Measurements from ENCODE around the gene DIPK1B. TPM values are rescaled to one million over a fixed set of nuclear protein-coding genes. Genes with fewer than 3 reads are reported as not detected.

Gene DIPK1B
- 10 to 100 TPM in 1 of 2 donors, 1 to 10 TPM in 1; 7.3 to 13.6 TPM for total RNA-seq
- polyA plus RNA-seq = 1 to 10 TPM; 1.1 to 4.8 TPM
- long read RNA-seq, donor 1, partial matches to known transcripts = 2 of 16 reads
- long read RNA-seq, donor 1, other reads (novel, unspliced or antisense) = 10 of 16 reads
- long read RNA-seq, donor 2, transcript FAM69B-202 (5 exons, 1,668 nt) = major isoform, 29 of 40 reads
- long read RNA-seq, donor 2, partial matches to known transcripts = 1 of 40 reads
- long read RNA-seq, donor 2, other reads (novel, unspliced or antisense) = 9 of 40 reads

DNA sequence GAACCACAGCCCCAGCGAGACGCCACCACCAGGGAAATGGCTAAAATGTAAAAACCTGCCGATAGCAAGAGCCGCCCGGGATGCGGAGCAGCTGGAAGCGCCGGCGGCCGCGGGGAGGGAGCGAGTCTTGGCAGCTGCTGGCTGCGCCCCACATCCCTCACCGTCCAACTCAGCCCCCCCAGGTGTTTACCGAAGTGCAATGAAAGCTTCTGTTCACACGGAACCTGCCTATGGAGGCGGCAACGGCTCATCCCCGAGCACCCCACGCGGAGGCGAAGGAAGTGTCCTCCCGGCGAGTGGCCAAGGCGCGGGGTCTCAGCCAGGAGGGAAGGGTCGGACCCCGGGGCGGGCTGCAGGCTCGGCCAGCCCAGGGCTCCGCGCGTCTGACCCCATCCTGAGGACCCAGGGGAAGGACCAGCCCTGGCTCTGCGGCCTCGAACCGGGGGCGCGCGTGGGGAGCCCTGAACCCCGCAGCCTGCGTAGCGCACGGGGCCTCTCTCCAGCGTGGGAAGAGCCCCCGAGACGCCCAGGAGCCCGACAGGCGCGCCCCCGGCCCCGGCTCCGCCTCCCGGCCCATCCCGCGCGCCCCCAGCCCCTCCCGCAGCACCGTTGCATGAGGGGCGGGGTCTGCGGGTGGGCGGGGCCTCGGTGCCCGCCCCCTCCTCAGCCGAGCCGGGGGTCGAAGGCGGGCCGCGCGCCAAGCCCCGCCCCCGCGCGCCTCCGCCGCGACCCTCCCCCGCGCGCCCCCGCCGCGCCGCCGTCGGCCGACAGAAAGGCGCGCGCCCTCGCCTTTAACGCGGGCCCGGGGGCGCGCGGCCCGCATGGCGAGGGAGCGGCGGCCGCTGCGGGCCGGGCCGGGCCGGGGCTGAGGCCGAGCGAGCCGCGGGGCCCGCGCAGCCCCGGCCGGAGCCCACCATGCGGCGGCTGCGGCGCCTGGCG lies at the start of gene DIPK1B:
Gene DIPK1B, plus strand, starts transcription at position 822 of the 939 bp plus-strand sequence. Its CDS starts 94 bp downstream, at position 916.
- WGBS, 2 donors = 2% methylated on average over 69 to 119 of the region's 119 CpGs
- Histone ChIP-seq H3K27ac (ENCODE audit: low read depth in 1 of 2, low read length in 2 of 2) (no peak within 1 kb of the TSS), H3K4me3 (ENCODE audit: low read length in 2 of 2) (no peak within 1 kb of the TSS), H3K27me3 (ENCODE audit: control insufficient read depth in 1 of 2, insufficient read depth in 2 of 2, low read length in 1 of 2) (no peaks in the 10 kb centered on the region), H3K4me1 (ENCODE audit: control insufficient read depth in 1 of 2, insufficient read depth in 2 of 2, low read length in 2 of 2) (no peaks in the 10 kb centered on the region), H3K9me3 (ENCODE audit: control insufficient read depth, low read length) (no peaks in the 10 kb centered on the region), H3K36me3 (ENCODE audit: control insufficient read depth in 1 of 2, insufficient read depth in 2 of 2, low read length in 1 of 2) (no peaks in the 10 kb centered on the region)
- DNase-seq = no peak
- intact Hi-C loops (cut with DNase I) = no loop called here
- peak; percentile 3 for ATAC-seq (ENCODE audit: low FRiP score)

GRCh38 chr9:136662656-136663581 lies 49.5 kb upstream of the DIPK1B start, which contains the start of gene EGFL7:
TSS of gene EGFL7 (plus strand) at chr9:136662916. CDS start at chr9:136668283, 5,367 bp downstream.
- H3K27ac ChIP-seq (ENCODE audit: low read depth in 1 of 2, low read length in 2 of 2) = no peak within 1 kb of the TSS
- H3K4me1 ChIP-seq (ENCODE audit: control insufficient read depth in 1 of 2, insufficient read depth in 2 of 2, low read length in 2 of 2) = no peaks in the 10 kb centered on the region
- no peaks in the 10 kb centered on the region for H3K9me3 ChIP-seq (ENCODE audit: control insufficient read depth, low read length)
- peak; percentile 51 for ATAC-seq (ENCODE audit: low FRiP score)
- H3K4me3 ChIP-seq (ENCODE audit: low read length in 2 of 2) = no peak within 1 kb of the TSS
- intact Hi-C loops (cut with DNase I) = no loop called here
- no peak for DNase-seq
- no peaks in the 10 kb centered on the region for H3K36me3 ChIP-seq (ENCODE audit: control insufficient read depth in 1 of 2, insufficient read depth in 2 of 2, low read length in 1 of 2)
- no peaks in the 10 kb centered on the region for H3K27me3 ChIP-seq (ENCODE audit: control insufficient read depth in 1 of 2, insufficient read depth in 2 of 2, low read length in 1 of 2)
- 87 to 89% methylated on average over 35 to 38 of the region's 38 CpGs for WGBS, 2 donors

DNA sequence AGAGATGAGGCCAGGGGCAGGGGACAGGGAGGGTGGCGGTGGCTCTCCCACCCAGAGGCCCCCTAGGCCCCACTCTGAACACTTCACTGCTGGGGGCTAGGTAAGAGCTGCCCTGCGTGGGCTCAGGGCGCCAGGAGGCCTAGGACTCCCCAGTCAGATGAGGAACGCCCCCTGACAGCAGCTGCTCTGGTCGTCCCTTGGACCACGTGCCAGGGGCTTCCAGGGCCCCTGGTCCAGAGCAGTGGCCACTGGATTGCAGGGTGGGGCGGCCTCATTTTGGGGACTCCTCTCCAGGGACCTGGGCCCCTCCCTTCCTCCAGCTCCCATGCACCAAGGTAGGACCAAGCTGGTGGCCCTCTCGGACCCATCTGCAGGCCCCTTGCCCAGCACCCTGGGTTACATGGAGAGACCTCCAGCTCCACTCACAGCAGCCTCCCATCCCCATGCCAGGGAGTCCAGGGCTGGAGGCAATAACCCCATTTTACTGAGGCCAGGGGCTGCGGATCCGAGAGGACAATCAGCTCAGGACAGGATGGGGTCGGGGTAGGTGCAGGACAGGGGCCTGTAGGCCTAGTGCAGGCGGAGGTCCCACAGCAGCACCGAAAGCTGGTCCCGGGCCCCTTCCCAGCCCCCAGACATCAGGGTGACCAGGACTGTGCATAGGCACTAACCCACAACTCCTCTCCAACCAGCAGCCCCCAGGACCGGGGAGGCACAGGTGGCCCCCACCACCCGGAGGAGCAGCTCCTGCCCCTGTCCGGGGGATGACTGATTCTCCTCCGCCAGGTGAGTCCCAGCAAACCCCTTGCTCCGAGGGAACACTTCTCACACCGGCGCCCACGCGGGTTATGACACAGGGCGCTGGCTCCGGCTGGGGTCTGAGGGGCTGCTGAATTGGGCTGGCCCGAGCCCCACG lies 48.1 kb upstream of the DIPK1B start:
- intact Hi-C loops (cut with DNase I) = no loop called here
- Histone ChIP-seq H3K27me3 (ENCODE audit: control insufficient read depth in 1 of 2, insufficient read depth in 2 of 2, low read length in 1 of 2) (no peaks in the 10 kb centered on the region), H3K4me1 (ENCODE audit: control insufficient read depth in 1 of 2, insufficient read depth in 2 of 2, low read length in 2 of 2) (no peaks in the 10 kb centered on the region), H3K4me3 (ENCODE audit: low read length in 2 of 2) (no peak overlapping the region), H3K9me3 (ENCODE audit: control insufficient read depth, low read length) (no peaks in the 10 kb centered on the region), H3K36me3 (ENCODE audit: control insufficient read depth in 1 of 2, insufficient read depth in 2 of 2, low read length in 1 of 2) (no peaks in the 10 kb centered on the region), H3K27ac (ENCODE audit: low read depth in 1 of 2, low read length in 2 of 2) (no peak overlapping the region)
- DNase-seq (no peak), ATAC-seq (ENCODE audit: low FRiP score) (no peak)
- 94 to 96% methylated on average over 27 of the region's 27 CpGs for WGBS, 2 donors

DNA sequence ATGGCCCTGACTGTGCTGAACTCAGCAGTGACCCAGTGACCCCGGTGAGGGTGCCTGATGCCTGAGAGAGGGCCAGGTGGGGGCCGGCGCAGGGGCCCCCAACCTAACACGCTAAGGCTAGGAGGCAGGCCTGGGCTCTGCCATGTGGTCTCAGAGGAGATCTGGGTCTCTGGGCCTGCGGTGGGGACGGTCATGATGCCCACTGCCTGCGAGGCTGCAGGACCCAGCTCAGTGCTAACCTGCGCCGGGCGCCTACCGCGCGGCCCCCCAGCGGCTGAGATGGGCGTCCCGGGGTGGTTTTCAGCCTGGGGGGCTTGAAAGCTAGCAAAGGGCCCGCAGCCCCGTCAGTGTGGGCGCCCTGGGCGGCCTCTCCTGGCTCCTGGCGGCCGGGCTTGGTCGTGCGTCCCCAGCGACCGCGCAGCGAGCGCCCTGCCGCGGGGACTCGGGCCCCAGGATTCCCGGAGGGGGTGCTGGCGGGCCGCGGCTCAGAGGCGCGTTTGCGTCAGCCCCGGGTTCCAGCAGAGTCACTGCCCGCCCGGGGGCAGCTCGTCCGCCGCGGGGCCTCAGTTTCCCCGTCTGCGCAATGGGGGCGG lies 47.2 kb upstream of the DIPK1B start:
- peak overlapping the region in 1 of 2 donors; percentile 24 for H3K4me3 ChIP-seq (ENCODE audit: low read length in 2 of 2)
- intact Hi-C loops (cut with DNase I) = no loop called here
- 11 to 14% methylated on average over 46 to 49 of the region's 49 CpGs for WGBS, 2 donors
- no peaks in the 10 kb centered on the region for H3K27me3 ChIP-seq (ENCODE audit: control insufficient read depth in 1 of 2, insufficient read depth in 2 of 2, low read length in 1 of 2)
- H3K4me1 ChIP-seq (ENCODE audit: control insufficient read depth in 1 of 2, insufficient read depth in 2 of 2, low read length in 2 of 2) = no peaks in the 10 kb centered on the region
- H3K9me3 ChIP-seq (ENCODE audit: control insufficient read depth, low read length) = no peaks in the 10 kb centered on the region
- no peak overlapping the region for H3K27ac ChIP-seq (ENCODE audit: low read depth in 1 of 2, low read length in 2 of 2)
- ATAC-seq (ENCODE audit: low FRiP score) (no peak), DNase-seq (no peak)
- no peaks in the 10 kb centered on the region for H3K36me3 ChIP-seq (ENCODE audit: control insufficient read depth in 1 of 2, insufficient read depth in 2 of 2, low read length in 1 of 2)

- 0 to 1% methylated on average over 6 to 109 of the region's 109 CpGs for WGBS, 2 donors
- intact Hi-C loops (cut with DNase I) = no loop called here
- Histone ChIP-seq H3K4me1 (ENCODE audit: control insufficient read depth in 1 of 2, insufficient read depth in 2 of 2, low read length in 2 of 2) (no peaks in the 10 kb centered on the region), H3K36me3 (ENCODE audit: control insufficient read depth in 1 of 2, insufficient read depth in 2 of 2, low read length in 1 of 2) (no peaks in the 10 kb centered on the region), H3K27me3 (ENCODE audit: control insufficient read depth in 1 of 2, insufficient read depth in 2 of 2, low read length in 1 of 2) (no peaks in the 10 kb centered on the region), H3K27ac (ENCODE audit: low read depth in 1 of 2, low read length in 2 of 2) (no peak overlapping the region), H3K4me3 (ENCODE audit: low read length in 2 of 2) (peak overlapping the region; percentile 12 to 24), H3K9me3 (ENCODE audit: control insufficient read depth, low read length) (no peaks in the 10 kb centered on the region)
- no peak for DNase-seq
- no peak for ATAC-seq (ENCODE audit: low FRiP score)
Measured at GRCh38 chr9:136665704-136666371, 46.5 kb upstream of the DIPK1B start.

GRCh38 chr9:136666372-136667213 lies 45.8 kb upstream of the DIPK1B start:
- ATAC-seq (ENCODE audit: low FRiP score) = no peak
- Histone ChIP-seq H3K27ac (ENCODE audit: low read depth in 1 of 2, low read length in 2 of 2) (no peak overlapping the region), H3K36me3 (ENCODE audit: control insufficient read depth in 1 of 2, insufficient read depth in 2 of 2, low read length in 1 of 2) (no peaks in the 10 kb centered on the region), H3K4me3 (ENCODE audit: low read length in 2 of 2) (no peak overlapping the region), H3K27me3 (ENCODE audit: control insufficient read depth in 1 of 2, insufficient read depth in 2 of 2, low read length in 1 of 2) (no peaks in the 10 kb centered on the region), H3K9me3 (ENCODE audit: control insufficient read depth, low read length) (no peaks in the 10 kb centered on the region), H3K4me1 (ENCODE audit: control insufficient read depth in 1 of 2, insufficient read depth in 2 of 2, low read length in 2 of 2) (no peaks in the 10 kb centered on the region)
- WGBS, 2 donors = 23 to 24% methylated on average over 28 to 35 of the region's 35 CpGs
- no peak for DNase-seq
- intact Hi-C loops (cut with DNase I) = no loop called here

All from aorta (tissue), 5 donors.